Uterus (tissue), 4 donors: Measurements from ENCODE around the gene KRTAP13-3. TPM values are rescaled to one million over a fixed set of nuclear protein-coding genes. Genes with fewer than 3 reads are reported as not detected.

ENCODE experiments used
- DNase-seq, 2 donors: peaks; one replicate each; pipeline ENCODE4 v3.0.0-alpha.2; 2019 to 2020
- H3K27ac ChIP-seq, 2 donors: fragments of 200-600 bp; sonication (generic); 1 replicate in 1 of 2; 2 replicates in 1 of 2; pipeline ENCODE4 v1.5.1; 2016 to 2018
- H3K27me3 ChIP-seq, 2 donors: fragments of 200-600 bp; sonication (generic); one replicate each; pipeline ENCODE4 v1.5.1; 2018 to 2019; ENCODE audit warnings: control low read depth in 1 of 2
- H3K36me3 ChIP-seq, 2 donors: fragments of 200-600 bp; sonication (generic); one replicate each; pipeline ENCODE4 v1.5.1; 2019; ENCODE audit warnings: control low read depth in 1 of 2
- H3K4me1 ChIP-seq, 2 donors: fragments of 200-600 bp; sonication (generic); one replicate each; pipeline ENCODE4 v1.5.1; 2018 to 2019; ENCODE audit warnings: control low read depth in 1 of 2
- H3K4me3 ChIP-seq, 2 donors: fragments of 200-600 bp; sonication (generic); 1 replicate in 1 of 2; 2 replicates in 1 of 2; pipeline ENCODE4 v1.5.1; 2018 to 2019; ENCODE audit warnings: mild to moderate bottlenecking in 1 of 2
- H3K9me3 ChIP-seq, 2 donors: fragments of 200-600 bp; sonication (generic); one replicate each; pipeline ENCODE4 v1.5.1; 2019; ENCODE audit warnings: control low read depth in 1 of 2
- POLR2A ChIP-seq, 2 donors: fragments of 450-650 bp; IDR thresholded peaks; one replicate each; pipeline ENCODE4 v1.6.1; 2016; ENCODE audit warnings: antibody characterized with exemption in 2 of 2, mild to moderate bottlenecking in 1 of 2, moderate library complexity in 1 of 2
- intact Hi-C: fragments of 100-400 bp; cut with DNase I; formaldehyde crosslinking; loops from one replicate; pipeline ENCODE4 v1.15.1; 2023; ENCODE audit warnings: low total_unique reads
- total RNA-seq, 4 donors: library from RNA; depleted of rRNA in 3 of 4; stranded (reverse); fragments of >200 nt in 3 of 4; gene quantifications; one replicate each; pipeline versions ENCODE4 v1.1.0 to v1.2.4, GENCODE V29; 2014 to 2023
- TF ChIP-seq, protein P1 (sequence below), 4 experiments: fragments of 200-600 bp in 2 of 4; fragments of 450-650 bp in 2 of 4; sonication (generic) in 2 of 4; IDR thresholded peaks; one replicate each; pipeline ENCODE4 v1.5.1; 2016 to 2019; ENCODE audit warnings: antibody characterized with exemption in 4 of 4, mild to moderate bottlenecking in 2 of 4, moderate library complexity in 1 of 4
- donor health status: DM: yes; HTN: yes; CAD: no.

Gene KRTAP13-3
- total RNA-seq, 4 donors from 2014 or later = not detected

DNA sequence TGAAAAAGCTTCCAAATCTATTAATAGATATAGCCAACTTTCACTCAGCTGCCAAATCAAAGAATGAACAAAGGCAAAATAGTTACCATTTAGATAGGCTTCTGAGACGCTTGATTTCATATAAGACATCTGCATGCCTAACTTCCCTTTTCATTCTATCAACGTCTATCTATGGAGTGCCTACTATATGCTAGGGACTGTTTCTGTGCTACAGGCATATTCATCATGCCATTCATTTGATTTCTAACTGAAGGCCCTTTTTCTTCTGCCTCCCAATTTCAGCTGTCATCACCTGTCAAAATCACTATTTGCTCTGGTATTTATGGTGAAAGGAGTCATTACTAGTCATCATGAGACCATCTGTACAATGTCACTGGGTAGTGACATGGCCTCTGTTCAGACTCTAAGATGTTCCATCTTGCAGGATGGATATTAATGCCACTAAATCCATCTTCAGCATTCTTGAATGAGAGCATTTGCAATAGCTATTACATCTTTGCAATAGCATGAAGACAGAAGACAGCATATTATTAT is 34.2 kb downstream of the KRTAP13-3 start:
- Histone ChIP-seq H3K27ac (no peak overlapping the region), H3K27me3 (no peaks in the 10 kb centered on the region), H3K4me1 (no peaks in the 10 kb centered on the region), H3K4me3 (no peak overlapping the region), H3K36me3 (no peaks in the 10 kb centered on the region), H3K9me3 (no peaks in the 10 kb centered on the region)
- TF ChIP-seq, protein P1, sequence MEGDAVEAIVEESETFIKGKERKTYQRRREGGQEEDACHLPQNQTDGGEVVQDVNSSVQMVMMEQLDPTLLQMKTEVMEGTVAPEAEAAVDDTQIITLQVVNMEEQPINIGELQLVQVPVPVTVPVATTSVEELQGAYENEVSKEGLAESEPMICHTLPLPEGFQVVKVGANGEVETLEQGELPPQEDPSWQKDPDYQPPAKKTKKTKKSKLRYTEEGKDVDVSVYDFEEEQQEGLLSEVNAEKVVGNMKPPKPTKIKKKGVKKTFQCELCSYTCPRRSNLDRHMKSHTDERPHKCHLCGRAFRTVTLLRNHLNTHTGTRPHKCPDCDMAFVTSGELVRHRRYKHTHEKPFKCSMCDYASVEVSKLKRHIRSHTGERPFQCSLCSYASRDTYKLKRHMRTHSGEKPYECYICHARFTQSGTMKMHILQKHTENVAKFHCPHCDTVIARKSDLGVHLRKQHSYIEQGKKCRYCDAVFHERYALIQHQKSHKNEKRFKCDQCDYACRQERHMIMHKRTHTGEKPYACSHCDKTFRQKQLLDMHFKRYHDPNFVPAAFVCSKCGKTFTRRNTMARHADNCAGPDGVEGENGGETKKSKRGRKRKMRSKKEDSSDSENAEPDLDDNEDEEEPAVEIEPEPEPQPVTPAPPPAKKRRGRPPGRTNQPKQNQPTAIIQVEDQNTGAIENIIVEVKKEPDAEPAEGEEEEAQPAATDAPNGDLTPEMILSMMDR (IDR thresholded peaks at IDR 0.05) = no peak
- no peak for TF ChIP-seq POLR2A (IDR thresholded peaks at IDR 0.05)
- DNase-seq = no peak
- intact Hi-C loops = no loop called here

DNA sequence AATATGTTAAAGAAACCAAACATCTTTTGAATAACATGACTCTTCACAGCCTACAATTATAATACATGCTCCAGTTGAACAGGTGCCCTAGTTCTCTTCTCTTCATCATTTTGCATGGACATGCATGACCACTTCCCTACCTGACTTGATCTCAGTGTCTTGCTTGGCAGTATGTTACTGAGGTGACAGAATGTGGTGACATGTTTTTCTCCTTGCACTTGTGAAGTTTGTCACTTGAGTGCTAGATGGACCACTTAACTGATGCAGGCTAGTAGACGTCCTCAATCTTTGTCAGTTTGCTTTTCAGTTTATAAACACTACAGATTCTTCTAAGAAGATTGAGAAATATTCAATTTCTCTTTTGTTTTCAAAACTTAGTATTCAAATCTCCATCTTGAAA is 43.5 kb downstream of the KRTAP13-3 start:
- Histone ChIP-seq H3K27me3 (no peaks in the 10 kb centered on the region), H3K4me1 (no peaks in the 10 kb centered on the region), H3K9me3 (no peaks in the 10 kb centered on the region), H3K27ac (no peak overlapping the region), H3K4me3 (no peak overlapping the region), H3K36me3 (no peaks in the 10 kb centered on the region)
- intact Hi-C loops = no loop called here
- DNase-seq = no peak
- TF ChIP-seq, protein P1 (IDR thresholded peaks at IDR 0.05) = no peak
- TF ChIP-seq POLR2A (IDR thresholded peaks at IDR 0.05) = no peak

Other genes with a start within 250 kb of the KRTAP13-3 start
- not detected for gene CLDN8, start 209.8 kb downstream of the KRTAP13-3 start, total RNA-seq
- gene KRTAP24-1, start 143.0 kb downstream of the KRTAP13-3 start, total RNA-seq = not detected
- not detected for gene KRTAP25-1, start 136.4 kb downstream of the KRTAP13-3 start, total RNA-seq
- gene KRTAP26-1, start 105.6 kb downstream of the KRTAP13-3 start, total RNA-seq = not detected
- gene KRTAP27-1, start 88.2 kb downstream of the KRTAP13-3 start, total RNA-seq = not detected
- not detected for gene KRTAP23-1, start 77.3 kb downstream of the KRTAP13-3 start, total RNA-seq
- not detected for gene KRTAP13-2, start 53.7 kb downstream of the KRTAP13-3 start, total RNA-seq
- gene KRTAP13-1, start 29.9 kb downstream of the KRTAP13-3 start, total RNA-seq = not detected
- gene KRTAP13-4, start 4.3 kb upstream of the KRTAP13-3 start, total RNA-seq = not detected
- not detected for gene KRTAP15-1, start 14.3 kb upstream of the KRTAP13-3 start, total RNA-seq
- not detected for gene KRTAP19-1, start 54.4 kb upstream of the KRTAP13-3 start, total RNA-seq
- gene KRTAP19-2, start 61.5 kb upstream of the KRTAP13-3 start, total RNA-seq = not detected
- gene KRTAP19-3, start 66.1 kb upstream of the KRTAP13-3 start, total RNA-seq = not detected
- not detected for gene KRTAP19-4, start 71.2 kb upstream of the KRTAP13-3 start, total RNA-seq
- not detected for gene KRTAP19-5, start 76.2 kb upstream of the KRTAP13-3 start, total RNA-seq
- not detected for gene KRTAP19-6, start 115.9 kb upstream of the KRTAP13-3 start, total RNA-seq
- gene KRTAP19-7, start 135.4 kb upstream of the KRTAP13-3 start, total RNA-seq = not detected
- not detected for gene KRTAP22-2, start 164.5 kb upstream of the KRTAP13-3 start, total RNA-seq
- gene KRTAP6-3, start 166.5 kb upstream of the KRTAP13-3 start, total RNA-seq = not detected
- gene KRTAP6-2, start 173.0 kb upstream of the KRTAP13-3 start, total RNA-seq = not detected
- not detected for gene KRTAP22-1, start 175.2 kb upstream of the KRTAP13-3 start, total RNA-seq
- gene KRTAP6-1, start 188.0 kb upstream of the KRTAP13-3 start, total RNA-seq = not detected
- gene KRTAP20-1, start 190.5 kb upstream of the KRTAP13-3 start, total RNA-seq = not detected
- gene KRTAP20-4, start 194.7 kb upstream of the KRTAP13-3 start, total RNA-seq = not detected
- gene KRTAP20-2, start 209.3 kb upstream of the KRTAP13-3 start, total RNA-seq = not detected
- not detected for gene KRTAP20-3, start 216.9 kb upstream of the KRTAP13-3 start, total RNA-seq